Measurements from ENCODE around the gene KIAA0232. TPM values are rescaled to one million over a fixed set of nuclear protein-coding genes. Genes with fewer than 3 reads are reported as not detected.

Gene KIAA0232
- total RNA-seq (2013; cell fraction: nucleolus; rRNA removed): 48.3 and 49.2 TPM in 2 replicates
- total RNA-seq (2014; rRNA removed): 8.0 and 9.4 TPM in 2 replicates
- total RNA-seq (2014; rRNA removed; fragmentation: Illumina TruSeq; extraction: Trizol): 11.6 and 11.8 TPM in 2 replicates
- 12.1 and 12.2 TPM in 2 replicates for total RNA-seq (2021)
- 4.3 TPM for polyA plus RNA-seq (2011; ENCODE audit: low read depth)
- 15.0 and 19.2 TPM in 2 replicates for polyA plus RNA-seq (2011; rRNA removed)
- 7.1 and 7.7 TPM in 2 replicates for polyA plus RNA-seq (2011; cell fraction: cytosol; rRNA removed)
- 10.4 and 11.2 TPM in 2 replicates for polyA plus RNA-seq (2011; cell fraction: nucleus; rRNA removed)
- polyA plus RNA-seq (2012): 6.3 TPM in 2 replicates
- polyA plus RNA-seq (2014; fragmentation: Illumina TruSeq; extraction: Trizol): 11.4 and 13.5 TPM in 2 replicates
- 1 to 10 TPM; 2.8 to 3.1 TPM for polyA plus RNA-seq (2014; fragmentation: Nextera tagmentation; extraction: Ambion mirVana)
- 7.4 and 9.2 TPM in 2 replicates for polyA plus RNA-seq (2014; rRNA removed)
- 10 to 100 TPM; 10.1 to 15.1 TPM for polyA plus RNA-seq (2016; fragmentation: Nextera tagmentation; extraction: Ambion mirVana)
- 18.2 and 34.8 TPM in 2 replicates for polyA minus RNA-seq (2011; rRNA and poly(A)+ RNA removed)
- 6.9 and 7.4 TPM in 2 replicates for polyA minus RNA-seq (2011; cell fraction: cytosol; rRNA and poly(A)+ RNA removed)
- polyA minus RNA-seq (2011; cell fraction: nucleus; rRNA and poly(A)+ RNA removed): 10.3 and 14.9 TPM in 2 replicates
- Bru-seq, nascent RNA: percentile 84 among the genes with signal in this experiment
- BruChase-seq, experiment 1, labeled RNA remaining after a 6-hour chase: percentile 80 among the genes with signal in this experiment
- BruChase-seq, experiment 2, labeled RNA remaining after a 2-hour chase: percentile 88 among the genes with signal in this experiment
- long read RNA-seq, experiment 1, partial matches to known transcripts: 5 of 6 reads
- long read RNA-seq, experiment 1, other reads (novel, unspliced or antisense): 1 of 6 reads
- long read RNA-seq, experiment 2, partial matches to known transcripts: 15 of 27 reads
- long read RNA-seq, experiment 2, other reads (novel, unspliced or antisense): 12 of 27 reads

GRCh38 chr4:6782147-6782845 is at the start of gene KIAA0232:
Gene KIAA0232 (plus strand): TSS chr4:6782727. CDS start chr4:6824454, 41,727 bp downstream.
- no peak for FAIRE-seq
- peak within 1 kb of the TSS; percentile 88 for H3K27ac ChIP-seq (ENCODE audit: control insufficient read depth, insufficient read depth)
- H3K4me3 ChIP-seq: peak within 1 kb of the TSS; percentile 84
- peak; percentile 28 for DNase-seq (ENCODE audit: low read depth, low spot score)
- H2AFZ ChIP-seq (ENCODE audit: control insufficient read depth, low read depth, low read length): peak within 1 kb of the TSS; percentile 81
- 2% methylated on average over 85 of the region's 100 CpGs for WGBS (ENCODE audit: insufficient coverage, insufficient replicate concordance, low lambda C conversion rate, missing lambda C conversion rate)
- H3K4me1 ChIP-seq (ENCODE audit: control insufficient read depth, insufficient read depth, low read length): peaks cover 10% of the 10 kb centered on the region; the same call in 1 of the 2 replicates
- peaks cover 29% of the 10 kb centered on the region for H3K79me2 ChIP-seq (ENCODE audit: control insufficient read depth, insufficient read depth, low read length)
- RAD21 ChIA-PET (ENCODE audit: unreplicated experiment): interaction anchor here (1.1 to 6.1 kb wide), 6 partner anchors 14 to 142 kb away, joined by 3 to 87 read pairs (median 6); partner anchors contain the start of gene MRFAP1
- SMC1A ChIA-PET (ENCODE audit: uncharacterized antibody, unreplicated experiment): interaction anchor here (1.1 to 4.7 kb wide), 5 partner anchors 16 to 91 kb away, joined by 3 to 47 read pairs (median 5); no protein-coding TSS in a partner anchor
- CTCF ChIA-PET: interaction anchor here (1.0 to 19.6 kb wide), 4 partner anchors 11 to 286 kb away, joined by 3 to 300 read pairs (median 4); no protein-coding TSS in a partner anchor
- no peaks in the 10 kb centered on the region for H3K27me3 ChIP-seq (replicated peaks in 1 of 2; ENCODE audit: control insufficient read depth in 2 of 2, insufficient read depth in 2 of 2, low read length in 1 of 2)
- intact Hi-C loops (cut with micrococcal nuclease; ENCODE audit: unreplicated experiment): loop anchor here (2.0 to 10.0 kb wide), 4 partner anchors 65 to 285 kb away; partner anchors contain the start of genes BLOC1S4 and GRPEL1
- no peaks in the 10 kb centered on the region for H3K36me3 ChIP-seq (ENCODE audit: control insufficient read depth in 2 of 2, insufficient read depth in 2 of 2, low read length in 1 of 2)
- POLR2A ChIA-PET: interaction anchor here (0.7 to 1.3 kb wide), 6 partner anchors 12 to 94 kb away, joined by 3 to 7 read pairs (median 3); partner anchors contain the start of gene MRFAP1L1
- H4K20me1 ChIP-seq (ENCODE audit: control insufficient read depth, insufficient read depth): no peaks in the 10 kb centered on the region
- in situ Hi-C loops (cut with MboI): no loop called here
- peak within 1 kb of the TSS; percentile 74 for H3K4me2 ChIP-seq (ENCODE audit: control insufficient read depth, insufficient read depth)
- peak within 1 kb of the TSS; percentile 84 for H3K9ac ChIP-seq (ENCODE audit: control insufficient read depth, insufficient read depth, low read length)
- BruUV-seq (replicated peaks): TSS peak; percentile 58
- ATAC-seq: peak; percentile 80
- H3K9me3 ChIP-seq (replicated peaks; ENCODE audit: control insufficient read depth, insufficient read depth, low read length): no peaks in the 10 kb centered on the region
- TF ChIP-seq ZBTB4 (CRISPR knock-in tag; IDR thresholded peaks at IDR 0.05) (no peak), KAT2A (conservative IDR thresholded peaks at IDR 0.05; ENCODE audit: control insufficient read depth, low read depth, low read length) (no peak), TAF1 (IDR thresholded peaks at IDR 0.05; ENCODE audit: borderline replicate concordance, low read depth, low read length) (peak; percentile 56; the same call in 1 of the 2 replicates), HDAC2 (IDR thresholded peaks at IDR 0.05) (no peak), FOXM1 (IDR thresholded peaks at IDR 0.05; ENCODE audit: low read depth, low read length) (no peak), HDAC6 (IDR thresholded peaks at IDR 0.05; ENCODE audit: unreplicated experiment) (no peak), MEF2B (IDR thresholded peaks at IDR 0.05; ENCODE audit: partially characterized antibody, poor library complexity, severe bottlenecking) (no peak), YY1 (IDR thresholded peaks at IDR 0.05; ENCODE audit: low read depth, low read length) (peak; percentile 74), SUZ12 (IDR thresholded peaks at IDR 0.05; ENCODE audit: unreplicated experiment) (no peak), BHLHE40 (IDR thresholded peaks at IDR 0.05; ENCODE audit: borderline replicate concordance in 1 of 2, low read depth in 2 of 2, low read length in 1 of 2) (peak; percentile 53 to 74; a peak in 3 of 4 replicates), ETV6 (conservative IDR thresholded peaks at IDR 0.05 in 1 of 2, IDR thresholded peaks at IDR 0.05 in 1 of 2; ENCODE audit: borderline replicate concordance in 1 of 2, low read depth in 1 of 2) (no peak), CHD1 (IDR thresholded peaks at IDR 0.05; ENCODE audit: low read depth, low read length) (no peak), ZSCAN29 (IDR thresholded peaks at IDR 0.05) (no peak), HDGF (IDR thresholded peaks at IDR 0.05) (no peak), TARDBP (IDR thresholded peaks at IDR 0.05; ENCODE audit: borderline replicate concordance) (peak; percentile 85), RFX5 (IDR thresholded peaks at IDR 0.05; ENCODE audit: low read depth, low read length) (no peak; the same call in 1 of the 2 replicates), CBX5 (IDR thresholded peaks at IDR 0.05; ENCODE audit: low read depth) (no peak)

Data from GM12878 (cell line).